Heart left ventricle (tissue), 13 donors: Measurements from ENCODE around the gene GPC3.

Experiments used
- POLR2A ChIP-seq, 2 donors: fragments of 450-650 bp; IDR thresholded peaks; one replicate each; pipeline ENCODE4 v1.6.1; 2017; ENCODE audit warnings: antibody characterized with exemption in 2 of 2, mild to moderate bottlenecking in 2 of 2, moderate library complexity in 2 of 2
- TF ChIP-seq, protein P1 (sequence below), 12 donors: fragments of 200-600 bp; sonication (generic) in 4 of 12; IDR thresholded peaks; one replicate each; pipeline versions ENCODE4 v1.5.0 to v1.8.0; 2018 to 2022; ENCODE audit warnings: antibody characterized with exemption in 12 of 12, mild to moderate bottlenecking in 5 of 12
- donor health status: ischemic (EF 13 %, LVEDD 7.1; RV severe dilation, severe dysfunction).
- donor health status: DM: no; HTN: yes; CAD: no.
- donor health status: DM: no; HTN: no; CAD: no.
- donor health status: ischemic (EF 25% LVEDD 6.9; RV normal size, moderate dysfunction).
- donor health status: ischemic (EF 25% LVEDD 5.7; RV mildly dilated, moderate dysfunction).
- donor health status: ischemic (EF 35%, LVEDD 5.7; RV mildly dilated, moderate dysfunction).
- donor health status: nonischemic (EF 11% LVEDD 7.7; RV severe dilation, severe dysfunction).
- donor health status: DM: yes; HTN: yes; CAD: no.
- donor health status: PGD.
- donor health status: ischemic (EF 29% LVEDD 5.4; RV normal size, mild dysfunction).
- donor health status: nonischemic (EF 23%, LVEDD 6.1; RV moderate dilation, normal function).

DNA sequence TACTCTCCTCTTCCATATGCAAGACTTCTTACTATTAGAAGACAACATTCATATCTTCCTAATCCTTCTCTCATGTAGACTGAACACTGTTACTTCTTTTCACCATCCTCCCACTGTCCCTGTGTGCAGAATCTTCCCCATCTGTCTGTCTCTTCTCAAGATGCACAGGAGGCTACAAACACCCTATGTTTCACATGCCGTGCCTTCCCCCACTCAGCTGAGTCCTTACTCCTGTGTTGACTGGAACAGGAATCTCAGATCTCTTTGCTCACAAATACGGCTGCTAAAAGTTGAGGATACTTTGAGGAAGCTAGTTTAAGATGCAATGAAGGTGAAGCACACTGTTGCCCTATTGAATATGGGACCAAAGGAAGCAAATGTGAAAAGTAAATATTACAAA, 401.6 kb downstream of the GPC3 start:
- TF ChIP-seq POLR2A (IDR thresholded peaks at IDR 0.05), result no peak
- TF ChIP-seq, protein P1, sequence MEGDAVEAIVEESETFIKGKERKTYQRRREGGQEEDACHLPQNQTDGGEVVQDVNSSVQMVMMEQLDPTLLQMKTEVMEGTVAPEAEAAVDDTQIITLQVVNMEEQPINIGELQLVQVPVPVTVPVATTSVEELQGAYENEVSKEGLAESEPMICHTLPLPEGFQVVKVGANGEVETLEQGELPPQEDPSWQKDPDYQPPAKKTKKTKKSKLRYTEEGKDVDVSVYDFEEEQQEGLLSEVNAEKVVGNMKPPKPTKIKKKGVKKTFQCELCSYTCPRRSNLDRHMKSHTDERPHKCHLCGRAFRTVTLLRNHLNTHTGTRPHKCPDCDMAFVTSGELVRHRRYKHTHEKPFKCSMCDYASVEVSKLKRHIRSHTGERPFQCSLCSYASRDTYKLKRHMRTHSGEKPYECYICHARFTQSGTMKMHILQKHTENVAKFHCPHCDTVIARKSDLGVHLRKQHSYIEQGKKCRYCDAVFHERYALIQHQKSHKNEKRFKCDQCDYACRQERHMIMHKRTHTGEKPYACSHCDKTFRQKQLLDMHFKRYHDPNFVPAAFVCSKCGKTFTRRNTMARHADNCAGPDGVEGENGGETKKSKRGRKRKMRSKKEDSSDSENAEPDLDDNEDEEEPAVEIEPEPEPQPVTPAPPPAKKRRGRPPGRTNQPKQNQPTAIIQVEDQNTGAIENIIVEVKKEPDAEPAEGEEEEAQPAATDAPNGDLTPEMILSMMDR (IDR thresholded peaks at IDR 0.05), result no peak
